ENCODE results near the gene MRPS34.

Gene MRPS34

DNA sequence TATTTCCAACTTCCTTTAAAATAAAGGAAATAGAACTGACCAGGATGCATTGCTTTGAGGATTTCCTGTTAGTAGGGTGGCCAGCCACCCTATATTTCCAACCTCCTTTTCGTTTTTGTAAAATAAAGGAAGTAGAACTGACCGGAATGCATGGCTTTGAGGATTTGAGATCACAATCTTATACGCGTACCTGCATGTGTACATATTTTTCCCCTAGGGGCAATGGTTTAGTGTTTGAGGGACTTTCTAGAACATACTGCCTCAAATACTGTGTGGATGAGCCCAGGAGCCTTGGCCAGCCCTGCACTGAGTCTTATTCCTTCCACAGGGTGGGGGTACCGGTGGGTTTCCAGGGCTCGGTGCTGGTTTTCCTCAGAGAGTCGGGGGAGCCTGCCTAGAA, 41.3 kb downstream of the MRPS34 start:
- in situ Hi-C loops (cut with MboI; ENCODE audit: low sequenced_read_pairs): no loop called here

- in situ Hi-C loops (cut with MboI; ENCODE audit: low sequenced_read_pairs): no loop called here
Observed at GRCh38 chr16:1731073-1731472, 41.9 kb downstream of the MRPS34 start.

DNA sequence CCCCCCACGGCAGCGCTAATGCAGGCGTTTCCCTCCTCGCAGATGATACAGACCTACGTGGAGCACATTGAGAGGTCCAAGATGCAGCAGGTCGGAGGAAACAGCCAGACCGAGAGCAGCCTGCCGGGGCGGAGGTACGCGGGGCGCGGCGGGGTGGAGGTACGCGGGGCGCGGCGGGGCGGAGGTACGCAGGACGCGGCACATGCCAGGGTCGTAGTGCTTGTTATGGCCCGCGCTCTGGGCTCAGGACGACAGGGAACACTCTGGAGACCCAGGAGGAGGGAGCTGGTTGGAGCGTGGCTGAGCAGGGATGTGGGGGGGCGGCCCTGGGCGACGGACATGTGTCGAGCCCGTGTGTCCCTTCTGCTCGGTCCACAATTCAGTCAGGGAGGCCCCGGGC, 43.5 kb downstream of the MRPS34 start:
- in situ Hi-C loops (cut with MboI; ENCODE audit: low sequenced_read_pairs): no loop called here

DNA sequence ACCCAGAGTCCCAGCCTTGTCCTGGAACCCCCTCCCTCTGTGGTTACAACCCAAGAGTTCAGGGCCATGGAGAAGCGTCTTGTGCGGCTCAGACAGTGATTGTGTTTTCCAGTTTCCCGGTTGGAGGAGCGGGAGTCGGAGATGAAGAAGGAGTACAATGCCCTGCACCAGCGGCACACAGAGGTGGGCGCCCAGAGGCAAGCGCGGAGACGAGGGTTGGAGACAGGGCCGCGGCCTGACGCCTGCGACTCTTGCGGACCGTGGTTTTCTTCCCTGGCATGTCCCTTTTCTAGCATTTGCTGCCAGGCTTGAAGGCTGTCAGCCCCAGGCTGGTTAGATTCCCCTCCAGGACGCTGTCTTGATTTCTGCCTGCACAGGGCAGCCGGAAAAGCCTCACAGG, 43.9 kb downstream of the MRPS34 start:
- in situ Hi-C loops (cut with MboI; ENCODE audit: low sequenced_read_pairs): no loop called here

GRCh38 chr16:1727651-1728624, 45.0 kb downstream of the MRPS34 start:
- in situ Hi-C loops (cut with MboI; ENCODE audit: low sequenced_read_pairs): no loop called here

DNA sequence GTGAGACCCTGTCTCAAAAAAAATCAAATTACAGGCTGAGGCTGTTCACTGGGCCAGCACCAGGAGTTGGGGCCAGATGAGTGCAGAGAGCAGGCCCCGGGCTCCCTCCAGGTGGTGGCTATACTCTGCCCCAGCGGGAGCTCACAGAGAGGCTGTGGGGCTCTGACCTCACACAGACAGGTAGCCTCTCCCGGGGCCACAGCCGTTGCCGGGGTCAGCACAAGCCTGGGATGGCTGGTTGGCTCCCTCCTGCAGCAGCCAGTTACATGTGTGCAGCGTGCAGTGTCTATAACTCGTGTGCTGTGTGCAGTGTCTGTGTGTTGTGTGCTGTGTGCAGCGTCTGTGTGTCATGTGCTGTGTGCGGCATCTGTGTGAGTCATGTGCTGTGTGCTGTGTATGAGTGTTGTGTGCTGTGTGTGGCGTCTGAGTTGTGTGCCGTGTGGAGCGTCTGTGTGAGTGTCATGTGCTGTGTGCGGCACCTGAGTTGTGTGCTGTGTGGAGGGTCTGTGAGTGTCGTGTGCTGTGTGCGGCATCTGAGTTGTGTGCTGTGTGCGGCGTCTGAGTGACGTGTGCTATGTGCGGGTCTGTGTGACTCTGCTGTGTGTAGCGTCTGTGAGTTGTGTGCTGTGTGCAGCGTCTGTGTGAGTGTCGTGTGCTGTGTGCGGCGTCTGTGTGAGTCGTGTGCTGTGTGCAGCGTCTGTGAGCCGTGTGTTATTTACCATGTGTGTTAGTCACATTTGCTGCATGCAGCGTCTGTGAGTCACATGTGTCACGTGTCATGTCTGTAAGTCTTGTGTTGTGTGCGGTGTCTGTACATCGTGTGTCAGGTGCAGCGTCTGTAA, 46.1 kb downstream of the MRPS34 start:
- in situ Hi-C loops (cut with MboI; ENCODE audit: low sequenced_read_pairs): no loop called here

- in situ Hi-C loops (cut with MboI; ENCODE audit: low sequenced_read_pairs): no loop called here
Observed at GRCh38 chr16:1724491-1724890, 48.4 kb downstream of the MRPS34 start.

- in situ Hi-C loops (cut with MboI; ENCODE audit: low sequenced_read_pairs): no loop called here
Observed at GRCh38 chr16:1723450-1724147, 49.3 kb downstream of the MRPS34 start.
